Keratinocyte (primary cell): Measurements from ENCODE around the gene SESTD1. TPM values are rescaled to one million over a fixed set of nuclear protein-coding genes. Genes with fewer than 3 reads are reported as not detected.

ENCODE experiments used
- DNase-seq: peaks from one replicate; pipeline ENCODE4 v3.0.0-alpha.2; 2011; ENCODE audit warnings: low read depth, missing footprints, low spot score
- FAIRE-seq: peaks from 2 replicates; lab custom pipeline; 2011; peaks lifted over from hg19 to GRCh38; lab: Jason Lieb, UNC
- H2AFZ ChIP-seq: 2 replicates; pipeline ENCODE4 v1.6.0; 2012; ENCODE audit warnings: low read length, control low read depth, inconsistent platforms; ENCODE audit not compliant: control insufficient read depth
- H3K27ac ChIP-seq: 2 replicates; pipeline ENCODE4 v1.5.1; 2011; ENCODE audit warnings: low read length; ENCODE audit not compliant: control insufficient read depth, insufficient read depth
- H3K27me3 ChIP-seq: 3 replicates; pipeline ENCODE4 v1.6.0; 2011; ENCODE audit warnings: low read length; ENCODE audit not compliant: control insufficient read depth, insufficient read depth; ENCODE audit errors: extremely low read depth
- H3K36me3 ChIP-seq, 2 experiments: 2 replicates in 1 of 2; 3 replicates in 1 of 2; pipeline ENCODE4 v1.5.1; 2011; ENCODE audit warnings: low read length in 2 of 2, mild to moderate bottlenecking in 1 of 2; ENCODE audit not compliant: control insufficient read depth in 2 of 2, insufficient read depth in 2 of 2; ENCODE audit errors: extremely low read depth in 1 of 2
- H3K4me1 ChIP-seq: 3 replicates; pipeline ENCODE4 v1.5.1; 2011; ENCODE audit warnings: low read length; ENCODE audit not compliant: control insufficient read depth, insufficient read depth; ENCODE audit errors: extremely low read depth
- H3K4me2 ChIP-seq: 3 replicates; pipeline ENCODE4 v1.6.0; 2011; ENCODE audit warnings: low read depth, low read length; ENCODE audit not compliant: control insufficient read depth, insufficient read depth; ENCODE audit errors: extremely low read depth
- H3K4me3 ChIP-seq, 3 experiments: fragments of 200-600 bp in 1 of 3; sonication (generic) in 1 of 3; 2 replicates in 2 of 3; 3 replicates in 1 of 3; pipeline ENCODE4 v1.5.1; 2011 to 2016; ENCODE audit warnings: low read length in 3 of 3, mild to moderate bottlenecking in 3 of 3, control low read depth in 2 of 3, inconsistent platforms in 1 of 3, low read depth in 1 of 3, mixed read lengths in 1 of 3, mixed run types in 1 of 3, moderate library complexity in 1 of 3; ENCODE audit not compliant: control insufficient read depth in 2 of 3, insufficient read depth in 2 of 3; ENCODE audit errors: extremely low read depth in 1 of 3
- H3K79me2 ChIP-seq: 2 replicates; pipeline ENCODE4 v1.6.0; 2012; ENCODE audit warnings: low read length; ENCODE audit not compliant: control insufficient read depth, insufficient read depth
- H3K9ac ChIP-seq: 3 replicates; pipeline ENCODE4 v1.6.0; 2011; ENCODE audit warnings: low read length; ENCODE audit not compliant: control insufficient read depth, insufficient read depth; ENCODE audit errors: extremely low read depth
- H3K9me1 ChIP-seq: 3 replicates; pipeline ENCODE4 v1.6.0; 2011; ENCODE audit warnings: low read length; ENCODE audit not compliant: control insufficient read depth, insufficient read depth; ENCODE audit errors: extremely low read depth
- H3K9me3 ChIP-seq: 2 replicates; pipeline ENCODE4 v1.5.1; 2012; ENCODE audit warnings: low read depth, low read length; ENCODE audit not compliant: control insufficient read depth
- H4K20me1 ChIP-seq: 3 replicates; pipeline ENCODE4 v1.6.0; 2011; ENCODE audit warnings: low read length; ENCODE audit not compliant: control insufficient read depth, insufficient read depth; ENCODE audit errors: extremely low read depth
- CTCF ChIP-seq, 3 experiments: IDR thresholded peaks in 1 of 3; conservative IDR thresholded peaks in 1 of 3; optimal IDR thresholded peaks in 1 of 3; 2 replicates in 2 of 3; 3 replicates in 1 of 3; pipeline versions ENCODE3 to v1.5.1; 2011; ENCODE audit warnings: low read length in 3 of 3, mild to moderate bottlenecking in 3 of 3, moderate library complexity in 2 of 3, control low read depth in 1 of 3, inconsistent platforms in 1 of 3; ENCODE audit not compliant: insufficient read depth in 2 of 3; ENCODE audit errors: extremely low read depth in 1 of 3
- EZH2 ChIP-seq: IDR thresholded peaks from one replicate; pipeline ENCODE4 v1.6.1; 2012; ENCODE audit warnings: inconsistent platforms, mild to moderate bottlenecking, low read length, moderate library complexity
- dilution Hi-C: fragments of 300-500 bp; cut with MboI; formaldehyde crosslinking; loops from one replicate; pipeline ENCODE4 v1.7.0; 2020; ENCODE audit warnings: low sequenced_read_pairs; ENCODE audit not compliant: extremely low pct_ligation_motif_present
- polyA plus RNA-seq, 5 experiments: library from polyadenylated mRNA; depleted of rRNA in 3 of 5; stranded (reverse) in 3 of 5; stranded (forward) in 1 of 5; unstranded in 1 of 5; fragments of >200 nt; gene quantifications; 1 replicate in 1 of 5; 2 replicates in 3 of 5; 3 replicates in 1 of 5; pipeline versions ENCODE4 v1.2.1 to v1.2.3, GENCODE V29; 2011 to 2012; ENCODE audit warnings: missing spikeins in 2 of 5, low read depth in 1 of 5, low replicate concordance in 1 of 5

The SESTD1 gene
- polyA plus RNA-seq, 1 donor (not counting 4 experiments of a cell fraction or from before 2014, with no cell fraction given): 22.3 TPM

- H3K27ac ChIP-seq: no peak overlapping the region
- dilution Hi-C loops: no loop called here
- H3K4me1 ChIP-seq: peaks cover 2% of the 10 kb centered on the region
- no peak overlapping the region for H3K9ac ChIP-seq
- FAIRE-seq (no peak), DNase-seq (no peak)
- H3K9me3 ChIP-seq: no peaks in the 10 kb centered on the region
- H3K27me3 ChIP-seq: no peaks in the 10 kb centered on the region
- H2AFZ ChIP-seq: no peak overlapping the region
- no peak overlapping the region for H3K4me2 ChIP-seq
- no peaks in the 10 kb centered on the region for H3K36me3 ChIP-seq
- no peaks in the 10 kb centered on the region for H4K20me1 ChIP-seq
- no peaks in the 10 kb centered on the region for H3K79me2 ChIP-seq
- no peak overlapping the region for H3K4me3 ChIP-seq
- H3K9me1 ChIP-seq: no peaks in the 10 kb centered on the region
- TF ChIP-seq CTCF (optimal IDR thresholded peaks at IDR 0.05 in 1 of 3, IDR thresholded peaks at IDR 0.05 in 1 of 3, conservative IDR thresholded peaks at IDR 0.05 in 1 of 3; ENCODE audit: extremely low read depth in 1 of 3, insufficient read depth in 2 of 3, low read length in 3 of 3): no peak
- no peak for TF ChIP-seq EZH2
These were observed 38.3 kb upstream of the SESTD1 start for GRCh38 chr2:179302764-179303571.

GRCh38 chr2:179302149-179302548, 37.5 kb upstream of the SESTD1 start:
- Histone ChIP-seq H3K9me3 (no peaks in the 10 kb centered on the region), H3K36me3 (no peaks in the 10 kb centered on the region), H3K4me1 (peaks cover 4% of the 10 kb centered on the region), H4K20me1 (no peaks in the 10 kb centered on the region), H3K27ac (no peak overlapping the region), H3K79me2 (no peaks in the 10 kb centered on the region), H2AFZ (no peak overlapping the region), H3K9me1 (no peaks in the 10 kb centered on the region), H3K9ac (no peak overlapping the region), H3K4me2 (no peak overlapping the region), H3K4me3 (no peak overlapping the region), H3K27me3 (no peaks in the 10 kb centered on the region)
- dilution Hi-C loops: no loop called here
- TF ChIP-seq CTCF (optimal IDR thresholded peaks at IDR 0.05 in 1 of 3, IDR thresholded peaks at IDR 0.05 in 1 of 3, conservative IDR thresholded peaks at IDR 0.05 in 1 of 3; ENCODE audit: extremely low read depth in 1 of 3, insufficient read depth in 2 of 3, low read length in 3 of 3): no peak
- TF ChIP-seq EZH2: no peak
- DNase-seq (no peak), FAIRE-seq (no peak)
